Endothelial cell of umbilical vein (primary cell): Measurements from ENCODE around the gene LRFN2.

Experiments used
- CTCF ChIP-seq, 2 donors: IDR thresholded peaks; 1 replicate in 1 of 2; 2 replicates in 1 of 2; pipeline ENCODE4 v1.5.1; 2011; ENCODE audit warnings: low read length in 2 of 2, mild to moderate bottlenecking in 2 of 2, moderate library complexity in 2 of 2, control low read depth in 1 of 2, inconsistent platforms in 1 of 2, low read depth in 1 of 2; ENCODE audit not compliant: insufficient read depth in 1 of 2; ENCODE audit errors: extremely low read depth in 1 of 2
- EZH2 ChIP-seq: IDR thresholded peaks from 2 replicates; pipeline ENCODE4 v1.6.1; 2012; ENCODE audit warnings: borderline replicate concordance, low read depth, mild to moderate bottlenecking, moderate library complexity, low read length, inconsistent platforms; ENCODE audit not compliant: severe bottlenecking
- FOS ChIP-seq: IDR thresholded peaks from 2 replicates; pipeline ENCODE4 v1.6.1; 2011; ENCODE audit warnings: mild to moderate bottlenecking, low read length, moderate library complexity, borderline replicate concordance; ENCODE audit not compliant: insufficient read depth
- POLR2A ChIP-seq: IDR thresholded peaks from 2 replicates; pipeline ENCODE4 v1.6.1; 2012; ENCODE audit warnings: low read depth, mild to moderate bottlenecking, control low read depth, low read length
- POLR2AphosphoS5 ChIP-seq: IDR thresholded peaks from 2 replicates; pipeline ENCODE4 v1.6.1; 2012; ENCODE audit warnings: low read depth, mild to moderate bottlenecking, control low read depth, low read length, moderate library complexity; ENCODE audit not compliant: insufficient read depth

GRCh38 chr6:40356242-40356910, 230.8 kb downstream of the LRFN2 start:
- no peak for TF ChIP-seq CTCF (IDR thresholded peaks at IDR 0.05; ENCODE audit: extremely low read depth in 1 of 2, insufficient read depth in 1 of 2, low read depth in 1 of 2, low read length in 2 of 2)
- TF ChIP-seq FOS: no peak
- no peak for TF ChIP-seq POLR2AphosphoS5
- no peak for TF ChIP-seq POLR2A
- TF ChIP-seq EZH2: no peak
